Skeletal muscle tissue (tissue), 4 donors: ENCODE measurements around the gene SPDYE3. TPM values are rescaled to one million over a fixed set of nuclear protein-coding genes. Genes with fewer than 3 reads are reported as not detected.
"Not testable (repeated sequence)": the region's sequence is repeated elsewhere in the genome, so short reads cannot be mapped to it uniquely, and the experiment has no call there.

Experiments used
- H3K27ac ChIP-seq: one replicate; pipeline ENCODE4 v1.7.0; 2013; ENCODE audit warnings: mild to moderate bottlenecking, low read depth, low read length, inconsistent platforms
- H3K27me3 ChIP-seq, 3 donors: one replicate each; pipeline ENCODE4 v1.7.0; 2013; ENCODE audit warnings: low read length in 3 of 3; ENCODE audit not compliant: control insufficient read depth in 3 of 3, insufficient read depth in 3 of 3
- H3K36me3 ChIP-seq, 3 donors: one replicate each; pipeline ENCODE4 v1.7.0; 2013; ENCODE audit warnings: low read length in 3 of 3; ENCODE audit not compliant: control insufficient read depth in 3 of 3, insufficient read depth in 3 of 3
- H3K4me1 ChIP-seq, 3 donors: one replicate each; pipeline ENCODE4 v1.7.0; 2013; ENCODE audit warnings: low read length in 3 of 3, mild to moderate bottlenecking in 3 of 3; ENCODE audit not compliant: control insufficient read depth in 3 of 3, insufficient read depth in 3 of 3
- H3K4me3 ChIP-seq, 3 donors: one replicate each; pipeline ENCODE4 v1.7.0; 2013; ENCODE audit warnings: low read length in 3 of 3
- H3K9ac ChIP-seq, 3 donors: one replicate each; pipeline ENCODE4 v1.7.0; 2013; ENCODE audit warnings: low read length in 3 of 3, mild to moderate bottlenecking in 3 of 3, moderate library complexity in 2 of 3, low read depth in 1 of 3
- H3K9me3 ChIP-seq, 3 donors: one replicate each; pipeline ENCODE4 v1.7.0; 2013; ENCODE audit warnings: low read length in 3 of 3; ENCODE audit not compliant: control insufficient read depth in 3 of 3
- total RNA-seq: library from RNA; depleted of rRNA; stranded (reverse); fragments of >200 nt; gene quantifications from one replicate; pipeline ENCODE4 v1.2.3, GENCODE V29; 2014
- donor health status: Osteomylitis.

Gene SPDYE3
- total RNA-seq, 1 donor from 2014 or later, result not detected

GRCh38 chr7:100349757-100350156 is 42.3 kb downstream of the SPDYE3 start:
- no peaks in the 10 kb centered on the region for H3K9me3 ChIP-seq
- no peak overlapping the region for H3K9ac ChIP-seq
- H3K4me3 ChIP-seq, result no peak overlapping the region
- no peaks in the 10 kb centered on the region for H3K27me3 ChIP-seq
- no peak overlapping the region for H3K27ac ChIP-seq
- H3K4me1 ChIP-seq, result peaks cover 9 to 13% (median 9%) of the 10 kb centered on the region in 3 donors
- peaks cover 60 to 67% (median 60%) of the 10 kb centered on the region in 3 donors for H3K36me3 ChIP-seq

DNA sequence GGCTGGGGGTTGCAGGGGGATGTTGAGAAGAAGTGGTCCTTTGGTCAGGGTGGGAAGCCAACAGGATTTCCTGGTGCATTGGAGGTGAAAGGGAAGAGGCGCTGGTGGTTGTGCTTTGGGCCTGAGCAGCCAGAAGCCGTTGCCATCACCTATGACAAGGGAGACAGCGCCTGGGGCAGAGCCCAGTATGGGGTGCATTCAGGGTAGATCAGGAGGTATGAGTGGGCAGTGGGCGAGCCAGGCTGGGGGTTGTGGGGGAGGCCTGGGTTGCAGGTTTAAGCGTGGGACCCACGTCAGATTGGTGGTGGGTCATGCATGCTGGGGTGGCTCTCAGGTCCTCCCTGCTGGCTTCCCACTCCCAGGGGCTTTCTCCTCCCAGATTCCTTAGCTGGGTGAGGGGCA is 44.2 kb downstream of the SPDYE3 start:
- Histone ChIP-seq H3K36me3 (peaks cover 70 to 82% (median 70%) of the 10 kb centered on the region in 3 donors), H3K9ac (no peak overlapping the region), H3K4me3 (no peak overlapping the region), H3K27ac (no peak overlapping the region), H3K9me3 (no peaks in the 10 kb centered on the region), H3K27me3 (no peaks in the 10 kb centered on the region), H3K4me1 (peaks cover 5 to 6% (median 6%) of the 10 kb centered on the region in 3 donors)

GRCh38 chr7:100352230-100352781 is 44.8 kb downstream of the SPDYE3 start:
- not testable (repeated sequence) for H3K9me3 ChIP-seq

DNA sequence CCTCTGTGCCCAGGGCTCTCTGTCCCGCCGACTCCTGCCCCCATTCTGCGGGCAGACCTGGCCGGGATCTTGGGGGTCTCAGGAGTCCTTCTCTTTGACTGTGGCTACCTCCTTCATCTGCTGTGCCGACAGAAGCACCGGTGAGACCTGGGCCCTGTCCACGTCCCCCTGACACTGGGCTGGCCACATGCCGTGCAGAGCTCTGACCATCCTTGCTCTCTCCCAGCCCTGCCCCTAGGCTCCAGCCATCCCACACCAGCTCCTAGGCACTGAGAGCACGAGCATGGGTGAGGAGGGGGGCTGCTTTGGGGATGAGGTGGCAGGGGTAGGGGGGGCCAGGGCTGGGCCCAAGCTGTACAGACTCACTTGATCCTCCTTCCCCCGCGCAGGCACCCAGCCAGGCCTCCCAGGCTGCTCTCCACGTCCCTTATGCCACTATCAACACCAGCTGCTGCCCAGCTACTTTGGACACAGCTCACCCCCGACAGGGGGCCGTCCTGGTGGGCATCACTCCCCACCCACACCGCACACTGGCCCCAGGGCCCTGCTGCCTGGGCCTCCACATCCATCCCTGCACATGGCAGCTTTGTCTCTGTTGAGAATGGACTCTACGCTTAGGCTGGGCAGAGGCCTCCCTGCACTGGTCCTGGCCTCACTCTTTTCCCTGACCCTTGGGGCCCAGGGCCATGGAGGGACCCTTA is 45.6 kb downstream of the SPDYE3 start:
- peaks cover 68 to 77% (median 72%) of the 10 kb centered on the region in 3 donors for H3K36me3 ChIP-seq
- H3K4me1 ChIP-seq, result no peaks in the 10 kb centered on the region
- H3K9ac ChIP-seq, result no peak overlapping the region
- no peak overlapping the region for H3K4me3 ChIP-seq
- no peaks in the 10 kb centered on the region for H3K9me3 ChIP-seq
- no peaks in the 10 kb centered on the region for H3K27me3 ChIP-seq
- no peak overlapping the region for H3K27ac ChIP-seq

More at GRCh38 chr7:100352230-100352781, 44.8 kb downstream of the SPDYE3 start:
- H3K4me1 ChIP-seq, H3K27ac ChIP-seq, H3K9ac ChIP-seq, H3K27me3 ChIP-seq, H3K4me3 ChIP-seq: not testable (repeated sequence)
- peaks cover 72 to 82% (median 72%) of the 10 kb centered on the region in 3 donors for H3K36me3 ChIP-seq

- H3K27me3 ChIP-seq, result no peaks in the 10 kb centered on the region
- no peak overlapping the region for H3K4me3 ChIP-seq
- no peak overlapping the region for H3K27ac ChIP-seq
- peak overlapping the region in 1 of 3 donors; percentile 25 for H3K9ac ChIP-seq
- no peaks in the 10 kb centered on the region for H3K9me3 ChIP-seq
- H3K36me3 ChIP-seq, result peaks cover 74 to 81% (median 76%) of the 10 kb centered on the region in 3 donors
- no peaks in the 10 kb centered on the region for H3K4me1 ChIP-seq
Measured at GRCh38 chr7:100353685-100354330, 46.3 kb downstream of the SPDYE3 start.

DNA sequence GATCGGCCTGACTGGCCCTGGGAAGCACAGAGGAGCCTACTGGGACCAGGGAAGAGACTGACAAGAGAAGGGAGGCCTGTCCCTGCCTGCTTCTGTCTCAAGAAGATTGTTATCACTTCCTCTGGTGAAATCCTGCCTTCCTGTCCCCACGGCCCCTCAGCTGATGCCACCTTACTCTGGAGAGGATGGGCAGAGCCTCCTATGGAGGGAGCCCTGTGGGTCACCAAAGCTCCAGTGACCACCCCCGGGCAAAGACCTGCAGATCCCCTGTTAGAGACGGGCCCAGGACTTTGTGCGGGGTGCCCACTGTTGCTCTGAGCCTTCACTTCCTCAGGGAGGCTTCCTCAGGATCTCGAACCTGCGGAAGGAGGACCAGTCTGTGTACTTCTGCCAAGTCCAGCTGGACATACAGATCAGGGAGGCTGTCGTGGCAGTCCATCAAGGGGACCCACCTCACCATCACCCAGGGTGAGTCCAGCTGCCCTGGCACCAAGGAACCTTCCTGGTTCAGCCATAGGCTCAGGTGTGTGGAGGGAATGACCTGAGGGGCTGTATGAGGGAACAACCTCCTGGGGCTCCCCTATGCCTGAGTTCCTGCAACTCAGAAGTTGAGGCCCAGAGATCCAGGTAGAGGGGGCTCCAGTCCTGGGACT is 49.0 kb downstream of the SPDYE3 start:
- Histone ChIP-seq H3K27ac (no peak overlapping the region), H3K4me1 (no peaks in the 10 kb centered on the region), H3K27me3 (no peaks in the 10 kb centered on the region), H3K9ac (no peak overlapping the region), H3K36me3 (peaks cover 74 to 79% (median 79%) of the 10 kb centered on the region in 3 donors), H3K4me3 (no peak overlapping the region), H3K9me3 (no peaks in the 10 kb centered on the region)

GRCh38 chr7:100357131-100357561 is 49.6 kb downstream of the SPDYE3 start:
- Histone ChIP-seq H3K9me3 (no peaks in the 10 kb centered on the region), H3K4me3 (no peak overlapping the region), H3K9ac (no peak overlapping the region), H3K36me3 (peaks cover 75 to 82% (median 77%) of the 10 kb centered on the region in 3 donors), H3K4me1 (no peaks in the 10 kb centered on the region), H3K27me3 (no peaks in the 10 kb centered on the region), H3K27ac (no peak overlapping the region)

- peaks cover 72 to 84% (median 81%) of the 10 kb centered on the region in 3 donors for H3K36me3 ChIP-seq
- no peak within 1 kb of the TSS for H3K9ac ChIP-seq
- no peaks in the 10 kb centered on the region for H3K4me1 ChIP-seq
- no peaks in the 10 kb centered on the region for H3K9me3 ChIP-seq
- no peaks in the 10 kb centered on the region for H3K27me3 ChIP-seq
- no peak within 1 kb of the TSS for H3K27ac ChIP-seq
- no peak within 1 kb of the TSS for H3K4me3 ChIP-seq
Measured at GRCh38 chr7:100358027-100358856, 50.7 kb downstream of the SPDYE3 start, which contains the start of gene PILRB. Gene PILRB, plus strand, starts transcription at chr7:100358117. Its CDS starts 186 bp downstream, at chr7:100358303.

GRCh38 chr7:100358857-100359212 is 51.3 kb downstream of the SPDYE3 start:
- H3K4me1 ChIP-seq, result no peaks in the 10 kb centered on the region
- H3K27me3 ChIP-seq, result no peaks in the 10 kb centered on the region
- H3K9ac ChIP-seq, result no peak overlapping the region
- no peak overlapping the region for H3K4me3 ChIP-seq
- peaks cover 66 to 82% (median 78%) of the 10 kb centered on the region in 3 donors for H3K36me3 ChIP-seq
- H3K9me3 ChIP-seq, result no peaks in the 10 kb centered on the region
- H3K27ac ChIP-seq, result no peak overlapping the region
